ENCODE results near the gene NDRG4. TPM values are rescaled to one million over a fixed set of nuclear protein-coding genes. Genes with fewer than 3 reads are reported as not detected.

The NDRG4 gene
- total RNA-seq, 1 experiment from 2014 or later: 8.6 TPM

DNA sequence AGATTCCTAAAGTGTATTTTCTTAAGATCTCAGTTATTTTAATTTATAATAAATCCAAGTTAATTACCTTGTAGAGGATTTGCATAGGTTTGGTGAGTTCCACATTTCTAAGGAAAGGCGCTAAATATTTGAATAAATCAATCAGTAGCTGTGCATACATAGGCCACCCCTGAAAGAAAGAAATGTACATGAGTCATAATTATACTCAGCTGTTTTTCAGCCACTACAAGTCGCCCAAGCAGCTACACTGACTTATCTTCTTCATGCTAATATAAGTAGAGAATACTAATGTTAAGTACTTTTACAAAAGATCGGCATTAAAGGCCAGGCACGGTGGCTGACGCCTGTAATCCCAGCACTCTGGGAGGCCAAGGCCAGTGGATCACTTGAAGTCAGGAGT, 30.2 kb downstream of the NDRG4 start:
- H4K20me1 ChIP-seq (ENCODE audit: insufficient read depth): no peaks in the 10 kb centered on the region
- no TSS peak for BruUV-seq (replicated peaks)
- H3K27me3 ChIP-seq (ENCODE audit: insufficient read depth, low read length): no peaks in the 10 kb centered on the region
- peaks cover 75 to 80% of the 10 kb centered on the region in 2 experiments for H3K36me3 ChIP-seq (ENCODE audit: control insufficient read depth in 1 of 2, insufficient read depth in 2 of 2, low read length in 2 of 2)
- H3K9me3 ChIP-seq (ENCODE audit: control insufficient read depth in 1 of 2, insufficient read depth in 1 of 2, low read depth in 1 of 2, low read length in 2 of 2): no peaks in the 10 kb centered on the region
- intact Hi-C loops (cut with micrococcal nuclease): loop anchor here (5.0 kb wide), 1 partner anchor 42 kb away; no protein-coding TSS in a partner anchor
- H3K9me2 ChIP-seq (ENCODE audit: insufficient read depth): no peaks in the 10 kb centered on the region
- ATAC-seq: no peak
- ChIA-PET RAD21 (ENCODE audit: low non-redundant PET in 1 of 2, low total read pairs in 2 of 2, uncharacterized antibody in 2 of 2, unreplicated experiment in 2 of 2) (no interaction called here), POLR2A (no interaction called here), CTCF (no interaction called here)
- no peak overlapping the region for H3K4me3 ChIP-seq (replicated peaks in 1 of 2; ENCODE audit: low read depth in 1 of 2, low read length in 2 of 2)
- H3K79me2 ChIP-seq (ENCODE audit: insufficient read depth, low read length): peaks cover 39% of the 10 kb centered on the region
- no peak overlapping the region for H3K27ac ChIP-seq (ENCODE audit: low read depth, low read length)
- H2AFZ ChIP-seq (ENCODE audit: low read depth, low read length, poor library complexity, severe bottlenecking): no peak overlapping the region
- H3K4me1 ChIP-seq (ENCODE audit: control insufficient read depth in 1 of 2, insufficient read depth in 2 of 2, low read length in 2 of 2): no peaks in the 10 kb centered on the region
- no peak for DNase-seq (ENCODE audit: low read depth, low spot score)
- H3K9ac ChIP-seq (ENCODE audit: low read length): no peak overlapping the region
- H3K4me2 ChIP-seq (ENCODE audit: low read length): no peak overlapping the region
- no peak for TF ChIP-seq POLR2AphosphoS5 (IDR thresholded peaks at IDR 0.05; ENCODE audit: low read depth, low read length)
- no peak for TF ChIP-seq TCF7L2 (IDR thresholded peaks at IDR 0.05; ENCODE audit: borderline replicate concordance, extremely low read depth, insufficient read depth, insufficient read length)
- TF ChIP-seq, protein P1, sequence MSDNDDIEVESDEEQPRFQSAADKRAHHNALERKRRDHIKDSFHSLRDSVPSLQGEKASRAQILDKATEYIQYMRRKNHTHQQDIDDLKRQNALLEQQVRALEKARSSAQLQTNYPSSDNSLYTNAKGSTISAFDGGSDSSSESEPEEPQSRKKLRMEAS (IDR thresholded peaks at IDR 0.05): no peak
- no peak for TF ChIP-seq YY1 (IDR thresholded peaks at IDR 0.05; ENCODE audit: extremely low read depth, insufficient replicate concordance, low read depth, low read length)
- TF ChIP-seq SRF (IDR thresholded peaks at IDR 0.05; ENCODE audit: low read depth): no peak
- TF ChIP-seq, protein P2, sequence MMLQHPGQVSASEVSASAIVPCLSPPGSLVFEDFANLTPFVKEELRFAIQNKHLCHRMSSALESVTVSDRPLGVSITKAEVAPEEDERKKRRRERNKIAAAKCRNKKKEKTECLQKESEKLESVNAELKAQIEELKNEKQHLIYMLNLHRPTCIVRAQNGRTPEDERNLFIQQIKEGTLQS (IDR thresholded peaks at IDR 0.05): no peak
- no peak for TF ChIP-seq ELF1 (IDR thresholded peaks at IDR 0.05; ENCODE audit: borderline replicate concordance, low read depth)
- TF ChIP-seq ZFX (IDR thresholded peaks at IDR 0.05): no peak
- TF ChIP-seq, protein P3, sequence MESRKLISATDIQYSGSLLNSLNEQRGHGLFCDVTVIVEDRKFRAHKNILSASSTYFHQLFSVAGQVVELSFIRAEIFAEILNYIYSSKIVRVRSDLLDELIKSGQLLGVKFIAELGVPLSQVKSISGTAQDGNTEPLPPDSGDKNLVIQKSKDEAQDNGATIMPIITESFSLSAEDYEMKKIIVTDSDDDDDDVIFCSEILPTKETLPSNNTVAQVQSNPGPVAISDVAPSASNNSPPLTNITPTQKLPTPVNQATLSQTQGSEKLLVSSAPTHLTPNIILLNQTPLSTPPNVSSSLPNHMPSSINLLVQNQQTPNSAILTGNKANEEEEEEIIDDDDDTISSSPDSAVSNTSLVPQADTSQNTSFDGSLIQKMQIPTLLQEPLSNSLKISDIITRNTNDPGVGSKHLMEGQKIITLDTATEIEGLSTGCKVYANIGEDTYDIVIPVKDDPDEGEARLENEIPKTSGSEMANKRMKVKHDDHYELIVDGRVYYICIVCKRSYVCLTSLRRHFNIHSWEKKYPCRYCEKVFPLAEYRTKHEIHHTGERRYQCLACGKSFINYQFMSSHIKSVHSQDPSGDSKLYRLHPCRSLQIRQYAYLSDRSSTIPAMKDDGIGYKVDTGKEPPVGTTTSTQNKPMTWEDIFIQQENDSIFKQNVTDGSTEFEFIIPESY (IDR thresholded peaks at IDR 0.05; ENCODE audit: extremely low read depth, insufficient replicate concordance, low read length): no peak
- TF ChIP-seq SP1 (IDR thresholded peaks at IDR 0.05; ENCODE audit: low read depth): no peak
- TF ChIP-seq EGR1 (IDR thresholded peaks at IDR 0.05; ENCODE audit: low read depth): no peak
- TF ChIP-seq SIN3A (IDR thresholded peaks at IDR 0.05; ENCODE audit: low read depth): no peak
- TF ChIP-seq, protein P4, sequence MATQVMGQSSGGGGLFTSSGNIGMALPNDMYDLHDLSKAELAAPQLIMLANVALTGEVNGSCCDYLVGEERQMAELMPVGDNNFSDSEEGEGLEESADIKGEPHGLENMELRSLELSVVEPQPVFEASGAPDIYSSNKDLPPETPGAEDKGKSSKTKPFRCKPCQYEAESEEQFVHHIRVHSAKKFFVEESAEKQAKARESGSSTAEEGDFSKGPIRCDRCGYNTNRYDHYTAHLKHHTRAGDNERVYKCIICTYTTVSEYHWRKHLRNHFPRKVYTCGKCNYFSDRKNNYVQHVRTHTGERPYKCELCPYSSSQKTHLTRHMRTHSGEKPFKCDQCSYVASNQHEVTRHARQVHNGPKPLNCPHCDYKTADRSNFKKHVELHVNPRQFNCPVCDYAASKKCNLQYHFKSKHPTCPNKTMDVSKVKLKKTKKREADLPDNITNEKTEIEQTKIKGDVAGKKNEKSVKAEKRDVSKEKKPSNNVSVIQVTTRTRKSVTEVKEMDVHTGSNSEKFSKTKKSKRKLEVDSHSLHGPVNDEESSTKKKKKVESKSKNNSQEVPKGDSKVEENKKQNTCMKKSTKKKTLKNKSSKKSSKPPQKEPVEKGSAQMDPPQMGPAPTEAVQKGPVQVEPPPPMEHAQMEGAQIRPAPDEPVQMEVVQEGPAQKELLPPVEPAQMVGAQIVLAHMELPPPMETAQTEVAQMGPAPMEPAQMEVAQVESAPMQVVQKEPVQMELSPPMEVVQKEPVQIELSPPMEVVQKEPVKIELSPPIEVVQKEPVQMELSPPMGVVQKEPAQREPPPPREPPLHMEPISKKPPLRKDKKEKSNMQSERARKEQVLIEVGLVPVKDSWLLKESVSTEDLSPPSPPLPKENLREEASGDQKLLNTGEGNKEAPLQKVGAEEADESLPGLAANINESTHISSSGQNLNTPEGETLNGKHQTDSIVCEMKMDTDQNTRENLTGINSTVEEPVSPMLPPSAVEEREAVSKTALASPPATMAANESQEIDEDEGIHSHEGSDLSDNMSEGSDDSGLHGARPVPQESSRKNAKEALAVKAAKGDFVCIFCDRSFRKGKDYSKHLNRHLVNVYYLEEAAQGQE (IDR thresholded peaks at IDR 0.05; ENCODE audit: low read depth): no peak

All from HCT116 (cell line).